GM12874 (cell line): ENCODE results near the gene TACC2.

Experiments
- TF ChIP-seq, protein P1 (sequence below): IDR thresholded peaks from 2 replicates; pipeline ENCODE4 v1.5.1; 2011; ENCODE audit warnings: low read depth, mild to moderate bottlenecking, control low read depth, low read length, moderate library complexity; ENCODE audit not compliant: insufficient read depth

The TACC2 gene

GRCh38 chr10:121952226-121952625 lies 36.7 kb upstream of the TACC2 start:
- TF ChIP-seq, protein P1, sequence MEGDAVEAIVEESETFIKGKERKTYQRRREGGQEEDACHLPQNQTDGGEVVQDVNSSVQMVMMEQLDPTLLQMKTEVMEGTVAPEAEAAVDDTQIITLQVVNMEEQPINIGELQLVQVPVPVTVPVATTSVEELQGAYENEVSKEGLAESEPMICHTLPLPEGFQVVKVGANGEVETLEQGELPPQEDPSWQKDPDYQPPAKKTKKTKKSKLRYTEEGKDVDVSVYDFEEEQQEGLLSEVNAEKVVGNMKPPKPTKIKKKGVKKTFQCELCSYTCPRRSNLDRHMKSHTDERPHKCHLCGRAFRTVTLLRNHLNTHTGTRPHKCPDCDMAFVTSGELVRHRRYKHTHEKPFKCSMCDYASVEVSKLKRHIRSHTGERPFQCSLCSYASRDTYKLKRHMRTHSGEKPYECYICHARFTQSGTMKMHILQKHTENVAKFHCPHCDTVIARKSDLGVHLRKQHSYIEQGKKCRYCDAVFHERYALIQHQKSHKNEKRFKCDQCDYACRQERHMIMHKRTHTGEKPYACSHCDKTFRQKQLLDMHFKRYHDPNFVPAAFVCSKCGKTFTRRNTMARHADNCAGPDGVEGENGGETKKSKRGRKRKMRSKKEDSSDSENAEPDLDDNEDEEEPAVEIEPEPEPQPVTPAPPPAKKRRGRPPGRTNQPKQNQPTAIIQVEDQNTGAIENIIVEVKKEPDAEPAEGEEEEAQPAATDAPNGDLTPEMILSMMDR: no peak

- TF ChIP-seq, protein P1: no peak
Observed at GRCh38 chr10:121956111-121957061, 32.6 kb upstream of the TACC2 start.

GRCh38 chr10:121959671-121960070 lies 29.3 kb upstream of the TACC2 start:
- TF ChIP-seq, protein P1: no peak

GRCh38 chr10:121961456-121961855 lies 27.5 kb upstream of the TACC2 start:
- TF ChIP-seq, protein P1: no peak

- TF ChIP-seq, protein P1: no peak
Observed at GRCh38 chr10:121965996-121966395, 23.0 kb upstream of the TACC2 start.

DNA sequence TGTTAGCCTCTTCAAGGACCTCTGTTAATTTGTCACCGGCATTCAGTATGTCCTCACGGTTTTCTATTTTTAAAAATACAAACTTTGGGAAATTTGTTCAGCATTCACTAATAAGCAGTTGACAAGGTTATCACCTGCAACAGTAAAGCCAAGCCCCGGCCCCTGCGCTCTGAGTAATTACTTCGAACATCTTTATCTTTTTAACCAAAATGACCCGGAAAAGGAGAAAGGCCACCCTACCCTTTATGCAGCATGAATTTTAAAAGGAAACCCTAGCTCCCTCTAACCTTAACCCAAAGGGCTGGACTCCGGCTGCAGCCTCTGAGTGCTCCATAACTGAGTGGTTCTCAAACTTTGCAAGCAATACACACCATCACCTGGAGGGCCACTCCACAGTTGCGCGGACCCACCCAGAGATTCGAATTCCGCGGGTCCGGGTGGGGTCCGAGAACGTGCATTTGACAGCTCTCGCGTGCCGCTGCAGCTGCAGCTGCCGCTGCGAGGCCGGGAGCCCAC lies 14.9 kb upstream of the TACC2 start:
- TF ChIP-seq, protein P1: no peak

DNA sequence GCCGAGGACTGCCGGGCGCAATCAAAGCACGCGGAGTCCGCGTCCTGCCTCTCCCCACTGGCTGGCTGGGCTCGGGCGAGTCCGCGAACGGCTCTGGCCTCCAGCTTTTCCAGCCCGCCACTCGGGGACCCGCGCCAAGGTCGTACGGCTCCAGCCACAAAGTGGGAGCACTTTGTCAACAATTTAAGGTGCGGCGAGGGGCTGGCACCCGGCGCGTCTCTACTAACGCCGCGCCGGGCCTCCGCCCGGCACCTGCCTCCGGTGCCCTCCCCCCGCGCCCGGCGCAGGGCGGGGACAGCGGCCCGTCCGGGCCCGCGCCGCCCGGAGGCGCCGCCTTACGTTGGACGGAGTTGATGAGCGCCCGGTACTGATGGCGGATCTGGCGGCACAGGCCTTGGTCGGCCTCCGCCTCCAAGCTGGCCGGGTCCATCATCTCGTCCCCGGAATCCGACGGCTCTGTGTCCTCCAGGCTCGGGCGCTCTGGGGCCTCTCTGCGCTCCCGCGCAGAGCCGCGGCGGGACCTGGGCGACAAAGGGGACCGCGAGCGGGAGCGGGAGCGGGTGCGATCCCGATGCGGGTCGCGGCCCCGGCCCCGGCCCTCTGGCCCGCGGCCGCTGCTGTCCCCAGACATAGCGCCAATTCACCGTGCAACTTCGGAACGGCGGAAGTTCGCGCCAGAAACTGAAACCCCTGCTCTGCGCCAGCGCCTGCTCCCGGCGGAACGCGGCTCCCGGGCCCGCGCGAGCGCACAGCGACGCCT lies 14.2 kb upstream of the TACC2 start, which contains the start of gene NSMCE4A:
Gene NSMCE4A (minus strand): TSS at position 683 of the 760 bp plus-strand sequence. CDS start 52 bp downstream, at position 631.
- TF ChIP-seq, protein P1: peak; percentile 76
